Caco-2 (cell line): Measurements from ENCODE around the gene WDFY4. TPM values are rescaled to one million over a fixed set of nuclear protein-coding genes. Genes with fewer than 3 reads are reported as not detected.

ENCODE experiments used
- BruUV-seq: library from RNA; stranded (reverse); fragments of 400-500 nt; replicated peaks from 2 replicates; lab custom pipeline; 2021; lab: Mats Ljungman, UMichigan
- CTCF ChIA-PET: fragments of 300-600 bp; sonication (Branson Sonifier 250); formaldehyde crosslinking; loops from one replicate; lab custom pipeline; 2022; ENCODE audit warnings: antibody characterized with exemption; lab: Charles Lee
- POLR2A ChIA-PET: fragments of 300-600 bp; sonication (Branson Sonifier 250); formaldehyde crosslinking; loops from one replicate; lab custom pipeline; 2022; ENCODE audit warnings: antibody characterized with exemption; lab: Charles Lee
- DNase-seq, 2 experiments: peaks; one replicate each; pipeline versions ENCODE4 v3.0.0 to v3.0.0-alpha.2; 2020 to 2022
- H3K27me3 ChIP-seq: replicated peaks from 2 replicates; pipeline ENCODE4 v1.6.0; 2011; ENCODE audit warnings: low read length; ENCODE audit not compliant: control insufficient read depth, insufficient read depth
- H3K36me3 ChIP-seq: 2 replicates; pipeline ENCODE4 v1.5.1; 2011; ENCODE audit warnings: low read length; ENCODE audit not compliant: control insufficient read depth, insufficient read depth
- H3K4me1 ChIP-seq: fragments of 250-450 bp; sonication (Bioruptor Pico); 2 replicates; pipeline ENCODE4 v1.5.1; 2020; ENCODE audit warnings: mild to moderate bottlenecking
- H3K4me3 ChIP-seq: 2 replicates; pipeline ENCODE4 v1.5.1; 2011; ENCODE audit warnings: low read depth, mild to moderate bottlenecking, control low read depth, low read length
- H3K9me3 ChIP-seq: fragments of 250-450 bp; sonication (Bioruptor Pico); 2 replicates; pipeline ENCODE4 v1.5.1; 2020; ENCODE audit warnings: mild to moderate bottlenecking, moderate library complexity
- H3K27ac Mint-ChIP-seq: one replicate; pipeline ENCODE4 v1.8.0; 2022; ENCODE audit warnings: mixed read lengths; ENCODE audit not compliant: unreplicated experiment
- H3K27me3 Mint-ChIP-seq: one replicate; pipeline ENCODE4 v1.8.0; 2022; ENCODE audit warnings: mixed read lengths; ENCODE audit not compliant: insufficient read depth, unreplicated experiment
- H3K36me3 Mint-ChIP-seq: one replicate; pipeline ENCODE4 v1.8.0; 2022; ENCODE audit warnings: mild to moderate bottlenecking, mixed read lengths; ENCODE audit not compliant: insufficient read depth, unreplicated experiment
- H3K4me1 Mint-ChIP-seq: one replicate; pipeline ENCODE4 v1.8.0; 2022; ENCODE audit warnings: low read depth, mixed read lengths; ENCODE audit not compliant: unreplicated experiment
- H3K4me3 Mint-ChIP-seq: one replicate; pipeline ENCODE4 v1.8.0; 2022; ENCODE audit warnings: mild to moderate bottlenecking, moderate library complexity, mixed read lengths; ENCODE audit not compliant: unreplicated experiment
- H3K9me3 Mint-ChIP-seq: one replicate; pipeline ENCODE4 v1.8.0; 2022; ENCODE audit warnings: mixed read lengths; ENCODE audit not compliant: unreplicated experiment
- intact Hi-C: fragments of 100-400 bp; cut with micrococcal nuclease; formaldehyde crosslinking; loops from one replicate; pipeline ENCODE4 v1.10.0; 2022; ENCODE audit not compliant: unreplicated experiment
- total RNA-seq: library from RNA; stranded (reverse); gene quantifications from 2 replicates; pipeline ENCODE4 v1.2.3, GENCODE V29; 2022
- TF ChIP-seq, protein P1 (sequence below), 2 experiments: fragments of 200-600 bp in 1 of 2; IDR thresholded peaks; 1 replicate in 1 of 2; 2 replicates in 1 of 2; pipeline versions ENCODE4 v1.5.1 to v1.8.0; 2011 to 2022; ENCODE audit warnings: antibody characterized with exemption in 1 of 2, control low read depth in 1 of 2, inconsistent platforms in 1 of 2, low read depth in 1 of 2, low read length in 1 of 2, mild to moderate bottlenecking in 1 of 2, moderate library complexity in 1 of 2; ENCODE audit not compliant: insufficient read depth in 1 of 2, severe bottlenecking in 1 of 2, unreplicated experiment in 1 of 2

The WDFY4 gene
- total RNA-seq, 1 experiment from 2014 or later: not detected

DNA sequence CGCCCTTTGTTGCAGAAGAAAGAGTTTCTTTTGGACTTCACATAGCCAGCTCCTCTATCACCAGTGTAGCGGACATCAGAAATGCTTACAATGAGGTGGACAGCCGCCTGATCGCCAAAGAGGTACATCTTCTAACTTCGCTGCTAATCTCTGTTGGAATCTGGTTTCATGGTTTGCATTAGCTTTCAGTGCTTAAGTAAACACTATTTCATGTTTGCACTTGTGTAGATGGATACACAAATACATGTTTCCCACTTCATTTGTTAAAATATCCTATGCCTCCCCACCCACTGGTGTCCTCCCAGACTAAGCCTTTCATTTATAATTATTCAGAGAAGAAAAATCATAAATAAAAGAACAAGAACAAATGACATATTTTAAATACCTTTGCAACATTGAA lies 103.9 kb downstream of the WDFY4 start:
- no peak overlapping the region for H3K27ac Mint-ChIP-seq
- POLR2A ChIA-PET: no interaction called here
- CTCF ChIA-PET: interaction anchor here (1.1 kb wide), 1 partner anchor 132 kb away, joined by 3 read pairs; no protein-coding TSS in a partner anchor
- Histone ChIP-seq H3K27me3 (peaks cover 8% of the 10 kb centered on the region), H3K36me3 (no peaks in the 10 kb centered on the region), H3K4me1 (no peaks in the 10 kb centered on the region), H3K4me3 (no peak overlapping the region), H3K9me3 (peaks cover 13% of the 10 kb centered on the region)
- BruUV-seq: no TSS peak
- peaks cover 16% of the 10 kb centered on the region for H3K9me3 Mint-ChIP-seq
- H3K4me1 Mint-ChIP-seq: no peaks in the 10 kb centered on the region
- intact Hi-C loops: no loop called here
- H3K4me3 Mint-ChIP-seq: no peak overlapping the region
- DNase-seq: no peak
- peaks cover 21% of the 10 kb centered on the region for H3K27me3 Mint-ChIP-seq
- no peaks in the 10 kb centered on the region for H3K36me3 Mint-ChIP-seq
- TF ChIP-seq, protein P1, sequence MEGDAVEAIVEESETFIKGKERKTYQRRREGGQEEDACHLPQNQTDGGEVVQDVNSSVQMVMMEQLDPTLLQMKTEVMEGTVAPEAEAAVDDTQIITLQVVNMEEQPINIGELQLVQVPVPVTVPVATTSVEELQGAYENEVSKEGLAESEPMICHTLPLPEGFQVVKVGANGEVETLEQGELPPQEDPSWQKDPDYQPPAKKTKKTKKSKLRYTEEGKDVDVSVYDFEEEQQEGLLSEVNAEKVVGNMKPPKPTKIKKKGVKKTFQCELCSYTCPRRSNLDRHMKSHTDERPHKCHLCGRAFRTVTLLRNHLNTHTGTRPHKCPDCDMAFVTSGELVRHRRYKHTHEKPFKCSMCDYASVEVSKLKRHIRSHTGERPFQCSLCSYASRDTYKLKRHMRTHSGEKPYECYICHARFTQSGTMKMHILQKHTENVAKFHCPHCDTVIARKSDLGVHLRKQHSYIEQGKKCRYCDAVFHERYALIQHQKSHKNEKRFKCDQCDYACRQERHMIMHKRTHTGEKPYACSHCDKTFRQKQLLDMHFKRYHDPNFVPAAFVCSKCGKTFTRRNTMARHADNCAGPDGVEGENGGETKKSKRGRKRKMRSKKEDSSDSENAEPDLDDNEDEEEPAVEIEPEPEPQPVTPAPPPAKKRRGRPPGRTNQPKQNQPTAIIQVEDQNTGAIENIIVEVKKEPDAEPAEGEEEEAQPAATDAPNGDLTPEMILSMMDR (IDR thresholded peaks at IDR 0.05; ENCODE audit: insufficient read depth in 1 of 2, low read depth in 1 of 2, low read length in 1 of 2, severe bottlenecking in 1 of 2, unreplicated experiment in 1 of 2): no peak

DNA sequence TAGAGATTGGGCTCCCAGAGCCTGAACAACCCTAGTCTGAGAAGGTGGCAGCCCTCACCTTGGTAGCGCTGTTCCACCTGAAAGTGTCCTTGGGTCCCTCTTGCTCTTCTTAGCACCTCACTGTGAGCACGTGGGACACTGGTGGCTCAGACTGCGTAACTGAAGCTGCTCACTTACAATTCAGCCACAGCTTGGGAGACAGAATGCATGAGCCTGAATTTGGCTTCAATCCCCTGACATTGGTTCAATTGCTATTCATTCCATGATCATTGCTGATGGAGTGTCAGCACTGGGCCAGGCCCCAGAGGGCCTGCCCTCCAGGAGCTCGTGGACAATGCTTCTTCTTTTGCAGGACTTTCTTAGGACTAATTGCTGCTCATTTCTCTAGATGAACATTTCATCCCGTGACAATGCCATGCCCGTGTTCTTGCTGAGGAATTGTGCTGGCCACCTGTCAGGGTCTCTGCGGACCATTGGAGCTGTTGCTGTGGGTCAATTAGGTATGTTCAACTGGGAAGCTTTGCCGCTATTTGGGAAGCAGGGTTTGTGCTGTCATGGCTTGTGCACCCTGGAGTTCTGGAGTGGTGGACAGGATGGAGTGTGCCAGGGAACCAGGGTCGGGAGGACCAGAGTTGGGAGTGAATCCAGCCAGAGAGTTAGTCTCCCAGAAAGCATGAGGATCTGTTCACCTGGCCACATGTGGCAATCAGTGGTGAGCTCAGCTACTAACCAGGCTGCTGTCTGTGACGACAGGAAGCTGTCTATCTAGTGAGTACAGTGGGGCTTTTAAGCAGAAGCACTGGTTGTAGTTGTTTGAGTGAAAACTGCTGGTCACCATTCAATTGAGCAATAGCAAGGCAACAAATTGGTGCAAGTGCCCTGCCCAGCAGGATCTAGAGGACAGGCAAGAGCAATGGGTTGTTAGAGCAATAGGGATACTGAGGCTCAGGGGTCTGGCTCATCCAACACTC lies 105.1 kb downstream of the WDFY4 start:
- peaks cover 16% of the 10 kb centered on the region for H3K9me3 Mint-ChIP-seq
- Histone ChIP-seq H3K27me3 (peaks cover 10% of the 10 kb centered on the region), H3K9me3 (peaks cover 13% of the 10 kb centered on the region), H3K36me3 (no peaks in the 10 kb centered on the region), H3K4me1 (no peaks in the 10 kb centered on the region), H3K4me3 (no peak overlapping the region)
- no peak for DNase-seq
- no TSS peak for BruUV-seq
- peaks cover 21% of the 10 kb centered on the region for H3K27me3 Mint-ChIP-seq
- CTCF ChIA-PET: interaction anchor here (1.1 kb wide), 1 partner anchor 132 kb away, joined by 5 read pairs; no protein-coding TSS in a partner anchor
- POLR2A ChIA-PET: no interaction called here
- H3K27ac Mint-ChIP-seq: no peak overlapping the region
- TF ChIP-seq, protein P1 (IDR thresholded peaks at IDR 0.05; ENCODE audit: insufficient read depth in 1 of 2, low read depth in 1 of 2, low read length in 1 of 2, severe bottlenecking in 1 of 2, unreplicated experiment in 1 of 2): no peak
- intact Hi-C loops: no loop called here
- no peaks in the 10 kb centered on the region for H3K4me1 Mint-ChIP-seq
- no peaks in the 10 kb centered on the region for H3K36me3 Mint-ChIP-seq
- no peak overlapping the region for H3K4me3 Mint-ChIP-seq

DNA sequence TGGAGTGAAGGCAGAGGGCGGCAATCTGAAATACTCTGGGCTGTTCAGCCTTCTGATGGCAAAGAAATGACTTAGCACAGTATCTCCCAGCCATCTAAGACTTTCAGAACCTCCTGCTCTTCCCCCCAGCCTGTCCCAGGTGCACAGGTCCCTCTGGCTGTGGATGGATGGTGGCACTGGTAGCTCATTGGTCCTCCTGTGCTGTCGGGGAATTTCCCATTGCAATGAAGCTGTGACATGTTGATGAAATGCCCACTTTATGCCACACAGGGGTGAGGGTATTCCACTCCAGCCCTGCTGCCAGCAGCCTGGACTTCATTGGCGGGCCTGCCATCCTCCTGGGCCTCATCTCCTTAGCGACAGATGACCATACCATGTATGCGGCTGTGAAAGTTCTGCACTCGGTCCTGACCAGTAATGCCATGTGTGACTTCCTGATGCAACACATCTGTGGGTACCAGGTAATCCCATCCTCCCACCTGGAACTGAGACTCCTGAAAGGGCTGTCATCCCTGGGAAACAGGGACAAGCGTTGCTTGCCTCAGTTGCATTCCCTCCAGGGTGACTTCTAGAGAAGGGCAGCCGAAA lies 105.9 kb downstream of the WDFY4 start:
- peaks cover 10% of the 10 kb centered on the region for H3K27me3 ChIP-seq
- Mint-ChIP-seq H3K4me1 (no peaks in the 10 kb centered on the region), H3K9me3 (peaks cover 14% of the 10 kb centered on the region), H3K4me3 (no peak overlapping the region), H3K27ac (no peak overlapping the region), H3K27me3 (peaks cover 21% of the 10 kb centered on the region), H3K36me3 (no peaks in the 10 kb centered on the region)
- TF ChIP-seq, protein P1 (IDR thresholded peaks at IDR 0.05; ENCODE audit: insufficient read depth in 1 of 2, low read depth in 1 of 2, low read length in 1 of 2, severe bottlenecking in 1 of 2, unreplicated experiment in 1 of 2): no peak
- DNase-seq: no peak
- intact Hi-C loops: no loop called here
- no peak overlapping the region for H3K4me3 ChIP-seq
- H3K36me3 ChIP-seq: no peaks in the 10 kb centered on the region
- no TSS peak for BruUV-seq
- H3K9me3 ChIP-seq: peaks cover 10% of the 10 kb centered on the region
- no peaks in the 10 kb centered on the region for H3K4me1 ChIP-seq
- ChIA-PET POLR2A (no interaction called here), CTCF (interaction anchor here (1.1 kb wide), 1 partner anchor 132 kb away, joined by 5 read pairs; no protein-coding TSS in a partner anchor)
